Measurements from ENCODE around the gene THPO.

THPO gene

DNA sequence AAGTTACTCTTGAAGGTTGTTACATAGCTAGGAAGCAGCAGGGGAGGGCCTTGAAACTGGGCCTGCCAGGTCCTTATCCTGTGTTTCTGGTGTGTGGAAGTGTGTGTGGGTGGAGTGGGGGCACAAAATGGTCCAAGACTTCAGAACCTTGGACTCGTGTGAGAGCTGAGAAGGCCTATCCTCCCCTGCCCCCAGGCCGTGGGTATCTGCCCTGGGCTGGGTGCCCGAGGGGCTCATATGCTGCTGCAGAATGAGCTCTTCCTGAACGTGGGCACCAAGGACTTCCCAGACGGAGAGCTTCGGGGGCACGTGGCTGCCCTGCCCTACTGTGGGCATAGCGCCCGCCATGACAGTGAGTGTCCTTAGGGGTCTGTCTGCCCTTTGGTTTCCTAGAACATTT is 6.3 kb upstream of the THPO start:
- no peak for DNase-seq

DNA sequence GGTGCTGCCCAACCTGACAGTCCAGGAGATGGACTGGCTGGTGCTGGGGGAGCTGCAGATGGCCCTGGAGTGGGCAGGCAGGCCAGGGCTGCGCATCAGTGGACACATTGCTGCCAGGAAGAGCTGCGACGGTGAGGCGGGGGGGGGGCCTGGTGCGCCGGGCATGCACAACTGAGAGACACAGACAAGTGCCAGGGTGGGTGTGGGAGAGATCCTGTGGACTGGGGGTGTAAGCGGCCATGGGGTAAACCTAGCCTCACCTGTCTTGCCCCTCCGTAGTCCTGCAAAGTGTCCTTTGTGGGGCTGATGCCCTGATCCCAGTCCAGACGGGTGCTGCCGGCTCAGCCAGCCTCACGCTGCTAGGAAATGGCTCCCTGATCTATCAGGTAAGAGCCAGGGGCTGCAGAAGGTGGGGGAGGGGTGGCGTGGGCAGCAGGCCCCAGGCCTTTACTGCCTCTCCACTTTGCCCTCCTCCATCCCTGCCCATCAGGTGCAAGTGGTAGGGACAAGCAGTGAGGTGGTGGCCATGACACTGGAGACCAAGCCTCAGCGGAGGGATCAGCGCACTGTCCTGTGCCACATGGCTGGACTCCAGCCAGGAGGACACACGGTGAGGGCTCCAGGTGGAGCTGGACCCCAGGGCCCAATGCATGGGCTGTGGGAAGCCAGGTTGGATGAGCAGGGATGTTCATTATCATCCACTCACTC is 5.2 kb upstream of the THPO start:
- no peak for DNase-seq

DNA sequence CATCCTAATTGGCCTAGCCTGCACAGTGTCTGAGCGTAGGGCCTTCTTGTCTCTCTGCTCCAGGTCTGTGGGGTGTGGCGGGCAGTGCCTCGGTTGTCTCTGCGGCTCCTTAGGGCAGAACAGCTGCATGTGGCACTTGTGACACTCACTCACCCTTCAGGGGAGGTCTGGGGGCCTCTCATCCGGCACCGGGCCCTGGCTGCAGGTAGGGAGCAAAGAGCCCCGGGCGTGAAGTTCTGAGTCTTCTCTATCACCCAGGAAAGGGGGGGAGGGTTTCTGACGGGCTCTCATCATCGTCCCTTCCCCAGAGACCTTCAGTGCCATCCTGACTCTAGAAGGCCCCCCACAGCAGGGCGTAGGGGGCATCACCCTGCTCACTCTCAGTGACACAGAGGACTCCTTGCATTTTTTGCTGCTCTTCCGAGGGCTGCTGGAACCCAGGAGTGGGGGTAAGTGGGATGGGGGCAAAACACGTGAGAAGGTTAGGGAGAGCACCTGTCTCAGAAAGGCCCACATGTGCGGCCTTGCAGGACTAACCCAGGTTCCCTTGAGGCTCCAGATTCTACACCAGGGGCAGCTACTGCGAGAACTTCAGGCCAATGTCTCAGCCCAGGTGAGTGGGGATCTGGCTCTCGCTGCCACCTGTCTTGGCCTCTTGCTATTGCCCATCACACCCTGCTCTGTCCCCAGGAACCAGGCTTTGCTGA is 4.5 kb upstream of the THPO start:
- DNase-seq = no peak

DNA sequence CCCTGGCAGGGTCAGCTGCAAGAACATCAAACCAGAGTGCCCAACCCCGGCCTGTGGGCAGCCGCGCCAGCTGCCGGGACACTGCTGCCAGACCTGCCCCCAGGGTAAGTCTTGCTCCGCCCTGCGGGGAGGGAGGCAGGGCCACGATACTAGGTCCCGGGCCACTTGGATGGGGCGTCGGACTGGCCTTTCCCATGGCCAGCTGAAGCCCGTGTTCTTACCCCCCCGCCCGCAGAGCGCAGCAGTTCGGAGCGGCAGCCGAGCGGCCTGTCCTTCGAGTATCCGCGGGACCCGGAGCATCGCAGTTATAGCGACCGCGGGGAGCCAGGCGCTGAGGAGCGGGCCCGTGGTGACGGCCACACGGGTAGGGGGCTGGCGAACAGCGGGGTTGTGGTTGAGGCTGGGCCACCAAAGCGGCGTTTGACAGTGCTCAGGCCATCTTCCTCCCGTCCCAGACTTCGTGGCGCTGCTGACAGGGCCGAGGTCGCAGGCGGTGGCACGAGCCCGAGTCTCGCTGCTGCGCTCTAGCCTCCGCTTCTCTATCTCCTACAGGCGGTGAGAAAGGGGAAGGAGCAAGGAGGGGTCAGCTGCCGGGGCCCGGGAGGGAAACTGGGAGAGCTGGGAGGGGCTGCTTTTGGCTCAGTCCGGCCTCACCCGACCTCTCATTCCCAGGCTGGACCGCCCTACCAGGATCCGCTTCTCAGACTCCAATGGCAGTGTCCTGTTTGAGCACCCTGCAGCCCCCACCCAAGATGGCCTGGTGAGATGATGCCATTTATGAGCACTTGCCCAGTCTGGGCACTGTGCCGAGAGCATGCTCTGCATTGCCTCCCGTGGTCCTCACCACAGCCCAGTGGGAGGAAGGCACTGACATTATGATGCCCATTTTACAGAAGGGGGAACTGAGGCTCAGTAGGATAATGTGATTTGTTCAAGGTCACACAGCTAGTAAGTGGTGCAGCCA is 3.5 kb upstream of the THPO start:
- DNase-seq = peak in 1 of 2 donors; percentile 24

DNA sequence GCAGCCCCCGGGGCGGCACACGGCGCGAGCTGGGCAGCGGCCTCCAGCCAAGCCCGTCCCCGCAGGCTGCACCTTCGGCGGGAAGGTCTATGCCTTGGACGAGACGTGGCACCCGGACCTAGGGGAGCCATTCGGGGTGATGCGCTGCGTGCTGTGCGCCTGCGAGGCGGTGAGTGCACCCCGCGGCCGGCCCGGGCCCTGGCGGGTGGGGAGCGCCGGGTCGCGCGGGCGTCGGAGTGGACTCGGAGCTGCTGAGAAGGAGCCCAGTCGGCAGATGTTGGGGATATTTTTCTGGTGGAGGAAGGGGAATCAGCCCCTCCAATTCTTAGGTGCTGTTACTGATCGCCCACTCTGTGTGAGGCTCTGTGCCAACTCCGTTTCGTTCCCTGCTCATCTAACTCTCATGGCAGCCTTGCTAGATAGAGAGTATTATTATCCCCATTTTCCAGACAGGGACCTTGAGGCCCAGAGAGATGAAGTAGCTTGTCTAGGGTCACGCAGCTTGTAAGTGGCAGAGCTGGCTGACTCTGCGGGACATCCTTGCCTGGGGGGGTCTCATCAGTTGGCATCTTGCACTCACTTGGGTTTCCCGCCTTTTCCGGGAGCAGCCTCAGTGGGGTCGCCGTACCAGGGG is 2.7 kb upstream of the THPO start:
- DNase-seq = peak in 1 of 2 donors; percentile 15

DNA sequence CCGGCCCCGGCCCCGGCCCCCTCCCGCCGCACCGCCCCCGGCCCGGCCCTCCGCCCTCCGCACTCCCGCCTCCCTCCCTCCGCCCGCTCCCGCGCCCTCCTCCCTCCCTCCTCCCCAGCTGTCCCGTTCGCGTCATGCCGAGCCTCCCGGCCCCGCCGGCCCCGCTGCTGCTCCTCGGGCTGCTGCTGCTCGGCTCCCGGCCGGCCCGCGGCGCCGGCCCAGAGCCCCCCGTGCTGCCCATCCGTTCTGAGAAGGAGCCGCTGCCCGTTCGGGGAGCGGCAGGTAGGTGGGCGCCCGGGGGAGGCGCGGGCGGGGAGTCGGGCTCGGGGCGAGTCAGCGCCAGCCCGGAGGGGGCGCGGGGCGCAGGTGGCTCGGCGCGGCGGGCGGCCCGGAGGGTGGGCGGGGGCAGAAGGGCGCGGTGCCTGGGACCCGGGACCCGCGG is 2.2 kb upstream of the THPO start:
- DNase-seq = peak in 1 of 2 donors; percentile 16

DNA sequence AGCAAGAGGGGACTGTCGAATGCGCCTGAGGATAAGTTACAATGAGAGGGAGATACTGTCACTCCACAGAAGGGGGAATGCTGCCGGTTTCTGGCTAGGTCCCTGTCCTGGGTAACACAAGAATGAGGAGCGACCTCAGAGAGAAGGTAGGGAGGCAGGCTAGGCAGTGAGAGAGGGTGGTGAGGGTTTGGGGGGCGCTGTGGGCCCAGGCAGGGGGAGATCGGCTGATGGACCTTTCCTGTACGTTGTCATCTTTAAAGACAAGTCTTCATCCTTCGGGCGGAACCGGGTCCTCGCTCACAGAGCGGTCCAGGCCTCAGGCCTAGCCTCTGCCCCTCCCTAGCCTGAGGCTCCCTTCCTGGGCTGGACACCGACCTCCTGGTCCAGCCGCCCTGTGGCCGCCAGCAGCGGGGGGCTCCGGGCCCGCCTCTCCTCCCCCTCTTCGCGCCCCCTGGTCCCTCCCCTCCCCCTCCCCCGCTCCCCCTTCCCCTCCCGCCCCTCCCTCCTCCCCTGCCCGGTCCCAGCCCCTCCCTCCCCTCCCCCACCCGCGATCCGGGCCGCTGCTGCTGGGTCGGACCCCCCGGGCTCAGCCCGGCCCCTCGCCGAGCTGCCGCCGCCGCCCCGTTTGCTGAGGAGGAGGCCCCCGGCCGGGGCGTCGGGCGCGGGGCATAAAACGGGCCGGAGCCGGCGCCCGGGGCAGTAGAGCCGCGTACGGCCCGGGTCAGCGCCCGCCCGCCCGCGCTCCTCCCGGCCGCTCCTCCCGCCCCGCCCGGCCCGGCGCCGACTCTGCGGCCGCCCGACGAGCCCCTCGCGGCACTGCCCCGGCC is 1.6 kb upstream of the THPO start, which contains the start of gene CHRD:
CHRD (plus strand) TSS at position 697 of the 827 bp plus-strand sequence. CDS start 265 bp downstream, outside the sequence.
- DNase-seq = no peak

DNA sequence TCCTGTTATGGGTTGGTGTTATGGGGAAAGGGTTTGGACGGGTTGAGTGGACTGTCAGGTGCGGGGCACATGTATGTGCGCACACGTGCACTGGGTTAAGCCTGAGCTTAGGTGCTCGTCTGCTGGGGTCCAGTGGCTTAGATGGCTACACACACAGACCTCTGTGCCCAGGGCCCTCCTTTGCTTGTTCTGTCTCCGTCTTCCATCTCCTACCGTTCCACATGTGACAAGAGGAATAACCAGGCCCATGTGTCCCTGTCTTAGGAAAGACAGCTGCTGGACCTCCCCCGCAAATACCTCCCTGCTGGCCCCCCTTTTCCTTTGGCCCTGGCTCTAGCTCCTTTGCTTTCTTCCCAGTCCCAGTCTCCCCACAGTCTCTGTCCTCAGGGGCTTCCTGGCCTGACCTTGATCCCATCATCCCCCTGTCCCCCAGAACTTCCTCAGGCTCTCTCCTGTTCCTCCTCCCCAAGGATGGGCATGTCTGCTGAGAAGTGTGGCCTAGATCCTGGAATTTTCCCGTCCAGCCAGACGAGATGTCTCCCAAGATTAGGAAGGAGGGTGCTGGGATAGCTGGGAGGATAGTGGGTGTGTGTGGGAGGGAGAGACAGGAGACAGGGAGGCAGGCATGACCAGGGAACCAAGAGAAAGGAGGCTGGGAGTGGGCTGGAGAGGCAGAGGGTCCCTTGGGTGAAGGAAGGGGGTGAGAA is 797 bp upstream of the THPO start:
- no peak for DNase-seq

DNA sequence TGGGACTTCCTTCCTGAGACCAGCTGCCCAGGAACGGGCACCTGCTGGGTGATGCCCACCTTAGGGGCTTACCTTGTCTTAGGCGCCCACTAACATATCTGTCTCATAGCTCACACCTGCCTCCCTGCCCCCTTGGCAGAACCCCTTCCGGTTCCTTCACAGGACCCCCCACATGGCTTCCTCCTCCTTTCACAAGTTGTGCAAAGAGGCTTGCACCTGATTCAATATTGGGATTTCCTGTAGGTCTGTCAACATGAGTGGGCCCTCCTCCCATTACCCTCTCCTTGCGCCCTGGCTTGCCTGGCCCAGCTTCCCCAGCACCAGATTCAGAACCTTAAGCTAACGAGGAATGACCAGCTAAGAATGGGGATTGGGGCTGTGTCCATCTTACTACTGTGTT is 633 bp downstream of the THPO start:
- no peak for DNase-seq

DNA sequence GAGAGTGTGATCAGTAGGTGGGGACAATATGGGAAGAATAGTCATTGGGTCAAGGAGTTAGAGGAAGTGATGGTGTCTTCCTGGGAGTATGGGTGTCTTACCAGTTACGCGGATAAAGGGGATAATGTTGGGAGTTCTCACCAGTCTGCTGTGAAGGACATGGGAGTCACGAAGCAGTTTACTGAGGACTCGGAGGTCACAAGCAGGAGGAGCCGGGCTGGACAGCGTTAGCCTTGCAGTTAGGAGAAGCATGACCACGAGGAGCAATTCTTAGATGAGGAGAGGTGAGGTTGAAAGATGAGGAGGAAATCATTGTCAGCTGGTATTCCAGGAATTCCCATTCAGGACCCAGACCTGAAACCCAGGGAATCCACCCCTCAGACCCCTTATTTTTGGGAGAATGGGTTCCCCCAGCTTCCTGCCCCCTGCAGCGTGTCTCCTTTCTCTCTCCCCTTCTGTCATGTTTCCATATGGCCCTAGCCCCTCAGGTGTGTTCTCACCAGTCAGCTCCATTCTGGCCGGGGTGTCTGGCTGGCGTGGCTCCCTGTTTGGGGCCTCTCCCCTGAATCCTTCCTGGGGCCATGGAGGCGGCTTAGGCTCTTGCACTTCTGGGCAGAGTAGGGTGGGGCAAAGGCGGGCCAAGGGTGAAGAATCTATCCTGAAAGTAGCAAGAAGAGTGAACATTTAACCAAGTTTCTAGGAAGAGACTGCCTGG is 2.1 kb downstream of the THPO start:
- DNase-seq = no peak

DNA sequence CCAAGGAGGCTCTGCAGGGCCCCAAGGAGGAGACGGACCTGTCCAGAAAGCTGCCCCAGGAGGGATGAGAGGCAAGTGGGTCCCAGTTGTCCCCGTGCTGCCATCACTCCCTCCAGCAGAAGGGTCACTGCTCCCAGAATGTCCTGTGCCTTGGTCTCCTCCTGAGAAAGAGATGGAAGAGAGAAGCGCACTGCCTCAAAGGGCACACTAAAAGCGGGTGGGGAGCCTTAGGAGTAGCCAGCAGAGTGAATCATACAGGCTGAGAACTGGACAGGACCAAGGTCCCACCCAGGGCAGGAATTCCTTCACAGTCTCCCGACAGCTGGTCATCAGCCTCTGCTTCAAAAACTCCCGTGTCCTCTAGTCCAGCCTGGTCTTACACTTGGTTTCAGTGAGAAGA is 4.6 kb downstream of the THPO start:
- DNase-seq = no peak

DNA sequence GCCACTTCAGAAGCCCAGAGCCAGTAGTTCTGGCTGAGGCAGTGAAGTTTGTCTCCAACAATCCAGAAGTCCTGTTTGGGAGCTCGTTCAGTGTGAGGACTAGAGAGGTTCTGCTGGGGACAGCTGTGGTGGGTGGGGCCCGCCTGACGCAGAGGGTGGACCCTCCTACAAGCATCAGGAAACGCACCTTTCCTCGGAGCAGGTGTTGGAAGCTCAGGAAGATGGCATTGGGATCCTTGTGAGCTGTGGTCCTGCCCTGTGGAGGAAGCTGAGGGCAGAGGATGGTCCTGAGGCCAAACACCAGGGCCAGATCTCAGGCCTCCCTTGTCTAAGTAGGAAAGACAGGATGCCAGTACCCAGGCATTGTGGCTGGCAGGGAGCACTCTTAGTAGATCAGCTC is 5.1 kb downstream of the THPO start:
- DNase-seq = no peak

DNA sequence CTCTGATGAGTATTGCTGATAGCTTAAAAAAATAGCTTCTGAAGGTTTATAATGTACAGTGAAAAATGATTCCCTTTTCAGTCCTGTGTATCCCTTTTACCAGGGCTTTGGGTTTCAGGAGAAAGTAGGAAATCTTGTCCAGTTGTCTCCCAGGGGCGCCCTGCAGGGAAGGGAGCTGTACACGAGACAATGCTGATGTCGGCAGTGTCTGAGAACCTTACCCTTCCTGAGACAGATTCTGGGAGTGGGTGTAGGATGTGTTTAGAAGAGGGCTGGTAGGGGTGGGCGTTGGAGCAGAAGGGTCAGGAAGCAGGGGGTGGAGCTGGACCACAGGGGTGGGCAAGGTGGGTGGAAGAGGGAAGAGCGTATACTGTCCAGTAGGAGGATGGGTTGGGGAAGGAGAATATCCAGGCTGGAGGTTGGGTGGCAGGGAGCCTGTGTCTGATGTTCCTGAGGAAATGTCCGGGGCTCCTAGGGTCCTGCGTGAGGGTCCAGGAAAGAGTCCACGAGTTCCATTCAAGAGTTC is 5.6 kb downstream of the THPO start:
- DNase-seq = no peak

DNA sequence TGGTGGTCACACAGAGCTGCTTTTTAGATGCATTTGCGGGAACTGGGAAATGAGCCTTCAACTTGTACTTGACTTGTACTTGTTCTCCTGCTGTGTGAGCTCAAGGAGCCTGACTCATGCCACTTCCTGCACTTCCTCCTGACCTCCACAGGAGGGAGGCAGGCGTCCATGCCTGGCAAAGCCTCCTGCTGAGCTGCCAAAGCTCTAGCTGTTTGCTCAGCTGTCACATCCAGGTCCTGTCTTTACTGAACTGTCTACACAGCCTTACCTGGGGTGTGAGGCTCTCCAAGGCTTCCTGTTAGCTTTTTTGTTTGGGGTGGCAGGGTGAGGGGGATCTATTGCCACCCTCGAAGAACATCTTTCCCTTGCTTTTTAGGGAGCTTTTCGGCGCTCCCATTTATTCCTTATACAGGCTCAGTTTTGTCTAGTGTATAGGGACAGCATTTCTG is 6.4 kb downstream of the THPO start:
- peak; percentile 62 to 68 for DNase-seq

DNA sequence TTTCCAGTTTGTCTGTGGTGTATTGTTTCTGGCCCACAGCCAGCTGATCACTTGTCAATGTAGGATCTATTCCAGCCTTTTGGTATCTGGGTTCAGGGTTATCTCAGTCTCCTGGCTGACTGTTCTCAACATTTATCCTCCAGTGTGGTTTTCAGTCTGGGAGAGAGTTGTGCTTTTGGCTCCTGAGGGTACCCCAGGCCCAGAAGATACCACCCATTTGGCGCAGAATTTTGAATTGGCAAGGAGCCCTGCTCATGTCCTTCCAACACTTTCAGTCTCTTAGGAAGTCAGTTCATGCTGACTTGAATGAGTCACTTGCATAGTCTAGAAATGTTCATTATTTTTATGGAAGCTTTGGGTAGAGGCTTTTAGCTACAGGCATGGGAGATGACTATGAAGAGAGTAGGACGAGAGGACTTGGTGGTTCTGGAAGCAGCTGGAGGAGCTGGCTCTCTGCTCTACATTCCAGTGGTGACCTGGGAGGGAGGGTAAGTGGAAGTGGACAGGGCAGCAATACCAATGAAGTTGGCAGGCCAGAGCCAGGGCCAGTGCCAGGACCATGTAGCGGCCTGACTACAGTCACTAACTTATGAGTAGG is 9.3 kb downstream of the THPO start:
- DNase-seq = no peak

DNA sequence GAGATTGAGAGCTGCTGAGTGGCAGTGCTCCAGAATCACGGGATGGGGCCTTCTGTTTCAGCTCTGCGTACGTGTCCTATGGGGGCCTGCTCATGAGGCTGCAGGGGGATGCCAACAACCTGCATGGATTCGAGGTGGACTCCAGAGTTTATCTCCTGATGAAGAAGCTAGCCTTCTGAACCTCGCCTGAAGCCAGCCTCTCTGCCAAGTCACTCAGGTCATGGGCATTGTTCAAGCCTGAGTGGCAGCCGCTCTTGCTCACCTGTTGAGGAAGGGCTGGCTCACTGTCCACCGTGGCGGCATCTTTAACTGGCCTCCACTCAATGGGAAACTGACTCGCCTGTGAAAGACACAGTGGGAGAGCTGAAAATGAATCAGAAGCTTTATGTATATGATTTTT is 9.9 kb downstream of the THPO start:
- DNase-seq = no peak

DNA sequence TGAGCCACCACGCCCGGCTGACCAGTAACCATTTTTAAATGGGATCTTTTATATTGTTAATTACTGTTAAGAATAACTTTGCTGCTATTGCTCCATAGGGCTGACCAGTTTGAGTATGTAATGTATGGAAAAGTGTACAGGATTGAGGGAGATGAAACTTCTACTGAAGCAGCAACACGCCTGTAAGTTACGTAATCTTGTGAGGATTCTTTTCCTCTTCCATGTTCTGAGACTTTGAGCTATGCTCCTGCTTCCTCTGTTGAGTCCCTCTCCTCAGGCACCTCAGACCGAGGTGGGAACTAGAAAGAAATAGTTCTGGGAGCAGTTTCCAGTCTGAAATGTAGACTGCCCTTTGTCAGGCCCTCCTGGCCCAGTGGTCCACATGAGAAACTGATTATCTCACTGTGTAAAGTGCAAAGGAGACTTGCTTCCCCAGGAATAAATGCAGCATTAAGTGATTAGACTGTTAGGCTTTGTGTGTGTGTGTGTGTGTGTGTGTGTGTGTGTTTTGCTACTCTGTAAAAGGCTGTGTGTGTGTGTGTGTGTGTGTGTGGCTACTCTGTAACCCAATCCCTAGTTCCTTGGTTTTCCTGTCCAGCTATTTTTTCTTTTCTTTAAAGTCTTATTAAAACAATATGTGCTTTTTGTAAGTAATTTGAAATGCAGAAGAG is 11.3 kb downstream of the THPO start:
- DNase-seq = no peak

DNA sequence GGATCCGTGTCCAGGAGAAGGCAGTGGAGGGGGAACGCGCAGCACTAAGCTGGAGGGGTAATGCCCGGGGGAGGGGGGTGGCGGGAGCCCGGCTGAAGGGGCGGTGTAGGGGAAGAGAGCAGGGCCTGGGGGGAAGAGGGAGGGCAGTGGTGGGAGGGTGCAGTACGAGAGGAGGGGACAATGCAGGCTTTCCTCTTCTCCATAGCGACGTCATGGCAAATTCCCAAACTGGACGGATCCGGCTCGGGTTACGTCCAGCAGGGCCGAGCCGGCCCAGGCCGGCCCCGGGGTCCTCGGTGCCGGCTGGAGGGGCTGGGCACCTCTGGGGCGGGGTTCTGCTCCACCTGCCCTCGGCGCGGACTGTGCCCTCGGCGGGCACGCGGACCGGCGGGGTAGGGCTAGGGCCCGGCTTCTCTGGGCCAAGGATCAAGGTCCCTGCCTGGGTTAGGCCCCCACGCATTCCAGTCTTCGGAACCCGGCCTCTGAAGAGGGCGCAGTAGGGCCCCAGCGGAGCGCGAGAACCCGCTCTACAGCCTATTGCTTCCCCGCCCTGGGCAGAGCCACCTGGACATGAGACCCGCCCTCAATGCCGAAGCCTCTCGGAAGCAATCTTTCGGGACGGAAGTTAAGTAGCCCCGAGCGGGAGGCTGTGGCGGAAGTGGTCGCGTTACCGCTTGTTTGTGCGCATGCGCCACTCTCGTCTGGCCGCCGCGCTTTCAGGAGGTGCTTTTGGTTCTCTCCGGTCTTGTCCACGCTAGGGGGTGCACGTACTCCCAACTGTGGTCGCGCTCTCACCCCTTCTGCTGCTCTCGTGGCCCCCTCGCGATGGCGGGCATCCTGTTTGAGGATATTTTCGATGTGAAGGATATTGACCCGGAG is 15.1 kb downstream of the THPO start:
- DNase-seq = peak; percentile 95 to 97
